ENCODE results near the gene ANKRD36B.
"Not testable (repeated sequence)": the region's sequence is repeated elsewhere in the genome, so short reads cannot be mapped to it uniquely, and the experiment has no call there.

ANKRD36B gene

GRCh38 chr2:97548536-97548935 lies 41.1 kb downstream of the ANKRD36B start:
- DNase-seq, result not testable (repeated sequence)

- DNase-seq, result no peak
Measured at GRCh38 chr2:97546711-97547110, 43.0 kb downstream of the ANKRD36B start.

GRCh38 chr2:97544911-97545310 lies 44.8 kb downstream of the ANKRD36B start:
- DNase-seq, result not testable (repeated sequence)

- not testable (repeated sequence) for DNase-seq
Measured at GRCh38 chr2:97525904-97526303, 63.8 kb downstream of the ANKRD36B start.

GRCh38 chr2:97523816-97524215 lies 65.9 kb downstream of the ANKRD36B start:
- not testable (repeated sequence) for DNase-seq

- DNase-seq, result not testable (repeated sequence)
Measured at GRCh38 chr2:97522916-97523555, 66.6 kb downstream of the ANKRD36B start.

- DNase-seq, result not testable (repeated sequence)
Measured at GRCh38 chr2:97495651-97496050, 94.0 kb downstream of the ANKRD36B start.

GRCh38 chr2:97490141-97490540 lies 99.5 kb downstream of the ANKRD36B start:
- DNase-seq, result not testable (repeated sequence)
